Raji (cell line): ENCODE measurements around the gene FLOT1.

Experiments used
- POLR2A ChIP-seq: IDR thresholded peaks from 2 replicates; pipeline ENCODE4 v1.6.1; 2011; ENCODE audit warnings: low read depth, low read length, control low read depth; ENCODE audit not compliant: insufficient read depth

FLOT1 gene

DNA sequence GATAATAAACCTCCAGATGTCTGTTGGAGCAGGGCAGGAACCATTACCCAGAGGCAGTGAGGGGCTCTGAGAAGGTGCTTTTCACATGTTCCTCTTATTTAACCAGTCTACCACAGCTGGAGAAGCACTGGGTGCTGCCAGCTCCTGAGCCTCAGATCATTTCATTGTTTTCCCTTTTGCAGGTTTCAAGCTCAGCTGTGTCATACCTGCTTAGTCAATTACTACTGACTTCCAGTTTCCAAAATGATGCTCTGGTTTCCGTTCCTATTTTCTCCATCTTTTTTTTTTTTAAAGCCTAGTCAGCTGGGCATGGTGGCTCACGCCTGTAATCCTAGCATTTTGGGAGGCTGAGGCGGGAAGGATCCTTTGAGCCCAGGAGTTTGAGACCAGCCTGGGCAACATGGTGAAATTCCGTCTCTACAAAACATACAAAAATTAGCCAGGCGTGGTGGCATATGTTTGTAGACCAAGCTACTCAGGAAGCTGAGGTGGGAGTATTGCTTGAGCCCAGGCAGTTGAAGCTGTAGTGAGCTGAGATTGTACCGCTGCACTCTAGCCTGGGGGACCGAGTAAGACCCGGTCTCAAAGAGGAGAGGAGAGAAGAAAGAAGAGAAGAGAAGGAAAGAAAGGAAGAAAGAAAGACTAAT is 6.7 kb downstream of the FLOT1 start:
- no peak for TF ChIP-seq POLR2A

DNA sequence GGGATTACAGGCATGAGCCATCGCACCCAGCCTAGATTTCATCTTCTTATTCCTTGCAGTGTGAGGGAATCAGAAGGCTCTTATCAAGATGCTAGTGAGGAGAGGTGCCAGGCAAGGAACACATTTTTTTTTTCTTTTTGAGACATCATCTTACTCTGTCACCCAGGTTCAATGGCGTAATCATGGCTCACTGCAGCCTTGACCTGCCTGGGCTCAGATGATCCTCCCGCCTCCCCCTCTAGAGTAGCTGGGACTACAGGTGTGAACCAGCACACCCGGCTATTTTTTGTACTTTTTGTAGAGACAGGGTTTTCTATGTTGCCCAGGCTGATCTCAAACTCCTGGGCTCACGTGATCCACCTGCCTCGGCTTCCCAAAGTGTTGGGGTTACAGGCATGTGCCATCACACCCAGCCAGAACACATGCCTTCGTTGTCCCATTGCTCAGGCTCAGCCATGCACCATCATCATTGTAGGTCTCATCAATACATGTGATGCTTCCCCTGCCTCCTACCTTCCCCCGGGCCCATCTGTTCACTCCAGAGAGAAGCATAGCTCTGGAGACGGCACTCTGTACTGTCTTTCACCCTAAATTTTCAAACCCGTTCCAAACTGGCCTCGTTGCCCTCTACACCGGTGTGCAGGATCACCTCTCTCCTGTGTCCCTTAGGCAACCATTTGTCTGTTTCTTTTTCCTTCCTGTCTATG is 10.1 kb downstream of the FLOT1 start:
- no peak for TF ChIP-seq POLR2A

DNA sequence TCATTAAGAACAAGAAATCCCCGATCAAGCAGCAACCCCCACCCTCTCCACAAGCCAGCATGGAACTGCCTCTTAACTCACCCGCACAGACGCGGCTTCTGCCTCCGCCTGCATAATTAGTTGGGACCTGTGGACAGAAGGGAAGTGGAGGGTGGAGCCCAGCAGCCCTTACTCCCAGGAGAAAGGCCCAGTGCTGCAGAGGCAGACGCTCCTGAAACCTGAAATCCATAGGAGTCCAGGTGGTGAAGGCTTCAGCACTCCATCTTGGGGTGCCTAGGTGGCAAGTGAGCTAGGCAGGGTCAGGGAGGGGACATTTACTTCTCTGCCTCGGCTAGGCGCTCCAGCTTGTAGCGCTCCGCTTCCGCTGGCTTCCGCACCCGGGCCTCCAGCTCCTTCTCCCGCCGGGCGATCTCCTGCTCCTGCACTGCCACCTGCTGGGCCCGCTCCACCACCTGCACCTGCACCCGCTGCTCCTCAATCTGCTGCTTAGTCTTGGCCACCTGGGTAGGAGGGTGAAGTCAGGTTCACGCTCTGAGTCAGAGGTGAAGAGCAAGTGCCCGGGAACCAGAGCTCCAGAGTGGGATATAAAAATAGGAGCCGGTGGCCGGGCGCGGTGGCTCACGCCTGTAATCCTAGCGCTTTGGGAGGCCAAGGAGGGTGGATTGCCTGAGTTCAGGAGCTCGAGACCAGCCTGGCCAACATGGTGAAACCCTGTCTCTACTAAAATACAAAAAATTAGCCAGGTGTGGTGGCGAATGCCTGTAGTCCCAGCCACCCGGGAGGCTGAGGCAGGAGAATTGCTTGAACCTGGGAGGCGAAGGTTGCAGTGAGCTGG is 11.7 kb downstream of the FLOT1 start:
- no peak for TF ChIP-seq POLR2A

GRCh38 chr6:30727920-30728553 is 14.4 kb downstream of the FLOT1 start:
- TF ChIP-seq POLR2A: no peak

DNA sequence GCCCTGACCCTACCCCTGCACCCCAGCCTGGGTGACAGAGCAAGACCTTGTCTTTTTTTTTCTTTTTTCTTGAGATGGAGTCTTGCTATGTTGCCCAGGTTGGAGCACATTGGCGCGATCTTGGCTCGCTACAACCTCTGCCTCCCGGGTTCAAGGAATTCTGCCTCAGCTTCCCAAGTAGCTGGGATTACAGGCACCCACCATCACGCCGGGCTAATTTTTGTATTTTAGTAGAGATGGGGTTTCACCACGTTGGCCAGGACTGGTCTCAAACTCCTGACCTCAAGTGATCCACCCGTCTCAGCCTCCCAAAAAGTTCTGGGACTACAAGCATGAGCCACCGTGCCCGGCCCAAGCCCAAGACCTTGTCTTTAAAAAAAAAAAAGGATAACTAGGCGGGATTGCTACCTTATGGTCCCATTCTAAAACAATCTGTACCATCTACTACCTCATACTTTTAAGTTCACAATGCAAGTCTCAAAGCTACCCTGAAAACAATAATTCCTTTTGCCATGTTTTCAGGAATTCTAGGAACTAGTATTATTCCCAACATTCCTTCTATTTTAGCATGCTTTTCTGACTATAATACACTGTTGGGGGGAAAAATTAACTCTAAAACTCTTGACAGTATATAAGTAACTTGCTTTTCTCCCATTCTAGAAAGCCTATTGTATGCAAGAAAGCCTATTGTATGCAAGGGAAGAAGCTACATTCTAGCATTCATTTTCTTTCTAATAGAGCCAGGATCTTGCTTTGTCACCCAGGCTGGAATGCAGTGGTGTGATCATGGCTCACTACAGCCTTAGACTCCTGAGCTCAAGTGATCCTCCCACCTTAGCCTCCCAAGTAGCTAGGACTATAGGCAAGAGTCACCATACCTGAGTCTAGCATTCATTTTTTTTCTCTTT is 15.7 kb downstream of the FLOT1 start:
- TF ChIP-seq POLR2A: no peak

DNA sequence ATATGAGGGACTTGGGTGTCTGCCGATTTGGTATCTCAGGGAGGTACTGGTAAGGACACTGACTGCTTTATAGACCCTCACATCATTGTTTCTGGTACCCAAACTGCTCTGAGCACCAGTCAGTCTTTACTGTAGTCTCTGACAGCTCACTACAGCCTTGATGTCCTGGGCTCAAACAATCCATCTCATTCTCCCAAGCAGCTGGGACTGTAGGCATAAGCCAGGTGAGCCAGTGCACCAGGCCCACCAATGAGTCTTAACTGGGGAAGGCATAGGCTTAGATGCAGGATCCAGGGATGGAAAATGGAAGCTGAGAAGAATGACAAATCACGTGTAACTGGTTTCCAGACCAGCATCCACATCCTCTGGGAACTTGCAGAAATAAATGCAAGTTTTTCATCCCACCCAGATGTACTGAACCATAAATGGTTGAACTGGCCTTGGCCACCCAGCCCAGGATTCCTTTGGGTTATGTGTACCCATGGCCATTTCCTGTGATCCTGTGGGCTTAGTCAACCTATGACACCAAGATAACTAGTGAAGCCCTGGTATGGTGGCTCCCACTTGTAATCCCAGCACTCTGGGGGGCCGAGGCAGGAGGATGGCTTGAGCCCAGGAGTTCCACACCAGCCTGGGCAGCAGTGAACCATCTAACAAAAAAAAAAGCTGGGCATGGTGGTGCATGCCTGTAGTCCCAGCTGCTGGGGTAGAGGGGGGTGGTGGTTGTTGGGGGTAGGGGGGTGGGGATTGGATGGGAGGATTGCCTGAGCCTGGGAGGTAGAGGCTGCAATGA is 16.6 kb downstream of the FLOT1 start:
- peak; percentile 47 for TF ChIP-seq POLR2A

DNA sequence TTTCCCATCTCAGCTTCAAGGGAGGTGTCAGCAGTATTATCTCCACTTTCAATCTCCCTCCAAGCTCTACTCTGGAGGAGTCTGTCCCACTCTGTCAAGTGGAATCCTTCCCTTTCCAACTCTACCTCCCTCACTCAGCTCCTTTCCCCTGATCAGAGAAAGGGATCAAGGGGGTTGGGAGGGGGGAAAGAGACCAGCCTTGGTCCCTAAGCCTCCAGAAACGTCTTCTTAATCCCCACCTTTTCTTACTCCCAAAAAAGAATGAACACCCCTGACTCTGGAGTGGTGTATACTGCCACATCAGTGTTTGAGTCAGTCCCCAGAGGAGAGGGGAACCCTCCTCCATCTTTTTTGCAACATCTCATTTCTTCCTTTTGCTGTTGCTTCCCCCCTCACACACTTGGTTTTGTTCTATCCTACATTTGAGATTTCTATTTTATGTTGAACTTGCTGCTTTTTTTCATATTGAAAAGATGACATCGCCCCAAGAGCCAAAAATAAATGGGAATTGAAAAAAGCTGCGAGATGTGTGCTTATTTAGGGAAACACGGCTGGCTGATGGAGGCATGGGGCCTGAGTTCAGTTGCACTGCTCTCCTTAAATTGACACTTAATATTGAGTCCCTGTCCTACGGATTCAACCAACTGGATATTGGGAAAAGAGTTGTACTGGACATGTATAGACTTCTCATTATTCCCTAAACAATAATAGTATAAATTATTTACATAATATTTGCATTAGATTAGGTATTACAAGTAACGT is 17.4 kb downstream of the FLOT1 start:
- TF ChIP-seq POLR2A: no peak

DNA sequence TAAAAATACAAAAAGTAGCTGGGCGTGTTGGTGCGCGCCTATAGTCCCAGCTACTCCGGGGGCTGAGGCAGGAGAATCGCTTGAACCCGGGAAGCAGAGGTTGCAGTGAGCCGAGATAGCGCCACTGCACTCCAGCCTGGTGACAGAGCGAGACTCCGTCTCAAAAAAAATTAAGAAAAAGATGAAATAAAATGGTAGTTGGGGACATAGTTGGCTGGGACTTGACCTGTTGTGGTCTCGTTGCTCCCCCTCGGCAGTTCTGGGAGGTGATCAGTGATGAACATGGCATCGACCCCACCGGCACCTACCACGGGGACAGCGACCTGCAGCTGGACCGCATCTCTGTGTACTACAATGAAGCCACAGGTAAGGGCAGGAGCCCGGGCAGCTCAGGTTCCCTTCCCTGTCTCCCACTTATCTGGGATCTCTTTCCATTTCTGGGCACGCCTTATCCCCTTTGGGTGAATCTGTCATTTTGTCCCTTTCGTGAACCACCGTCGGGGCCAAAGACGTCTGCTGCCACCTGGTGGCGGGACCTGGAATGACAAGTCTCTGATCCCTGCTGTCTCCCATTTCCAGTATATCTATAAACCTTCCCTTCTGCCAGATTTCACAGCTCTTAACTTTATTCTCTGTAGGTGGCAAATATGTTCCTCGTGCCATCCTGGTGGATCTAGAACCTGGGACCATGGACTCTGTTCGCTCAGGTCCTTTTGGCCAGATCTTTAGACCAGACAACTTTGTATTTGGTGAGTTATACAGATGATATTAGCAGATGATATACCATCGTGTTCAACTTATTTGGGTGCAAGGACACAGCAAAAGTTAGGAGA is 20.0 kb downstream of the FLOT1 start:
- TF ChIP-seq POLR2A: 0 out of 2 replicates have a peak, but pooled peaks have one; percentile 23

- TF ChIP-seq POLR2A: peak; percentile 37
Measured at GRCh38 chr6:30721198-30722024, 21.1 kb downstream of the FLOT1 start.

- TF ChIP-seq POLR2A: peak; percentile 43
Measured at GRCh38 chr6:30720738-30721197, 21.7 kb downstream of the FLOT1 start.
